ENCODE results near the gene SPATC1L.
"Not testable (repeated sequence)": the region's sequence is repeated elsewhere in the genome, so short reads cannot be mapped to it uniquely, and the experiment has no call there.

Gene SPATC1L

DNA sequence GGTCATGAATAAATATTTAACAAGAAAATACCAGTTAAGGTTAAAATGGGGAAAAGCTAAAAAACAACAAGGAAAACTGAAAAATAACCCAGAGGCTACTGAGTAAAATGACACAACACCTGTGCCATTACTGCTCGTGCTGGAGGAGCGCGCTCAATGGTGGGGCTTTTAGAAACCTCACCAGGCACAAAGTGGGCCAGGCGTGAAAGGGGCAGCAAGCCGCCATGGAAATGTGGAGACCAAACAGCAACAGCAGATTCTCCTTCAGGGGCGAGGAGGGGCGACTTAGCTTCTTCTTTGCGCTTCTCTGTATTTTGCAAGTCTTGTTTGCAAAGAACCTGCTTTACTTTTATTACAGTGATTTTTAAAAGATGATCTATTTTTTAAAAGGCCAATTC lies 18.9 kb upstream of the SPATC1L start:
- DNase-seq (ENCODE audit: insufficient read length, low spot score): no peak
- TF ChIP-seq, protein P1, sequence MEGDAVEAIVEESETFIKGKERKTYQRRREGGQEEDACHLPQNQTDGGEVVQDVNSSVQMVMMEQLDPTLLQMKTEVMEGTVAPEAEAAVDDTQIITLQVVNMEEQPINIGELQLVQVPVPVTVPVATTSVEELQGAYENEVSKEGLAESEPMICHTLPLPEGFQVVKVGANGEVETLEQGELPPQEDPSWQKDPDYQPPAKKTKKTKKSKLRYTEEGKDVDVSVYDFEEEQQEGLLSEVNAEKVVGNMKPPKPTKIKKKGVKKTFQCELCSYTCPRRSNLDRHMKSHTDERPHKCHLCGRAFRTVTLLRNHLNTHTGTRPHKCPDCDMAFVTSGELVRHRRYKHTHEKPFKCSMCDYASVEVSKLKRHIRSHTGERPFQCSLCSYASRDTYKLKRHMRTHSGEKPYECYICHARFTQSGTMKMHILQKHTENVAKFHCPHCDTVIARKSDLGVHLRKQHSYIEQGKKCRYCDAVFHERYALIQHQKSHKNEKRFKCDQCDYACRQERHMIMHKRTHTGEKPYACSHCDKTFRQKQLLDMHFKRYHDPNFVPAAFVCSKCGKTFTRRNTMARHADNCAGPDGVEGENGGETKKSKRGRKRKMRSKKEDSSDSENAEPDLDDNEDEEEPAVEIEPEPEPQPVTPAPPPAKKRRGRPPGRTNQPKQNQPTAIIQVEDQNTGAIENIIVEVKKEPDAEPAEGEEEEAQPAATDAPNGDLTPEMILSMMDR (IDR thresholded peaks at IDR 0.05; ENCODE audit: insufficient read depth, missing control alignments): no peak
- no peak for FAIRE-seq

DNA sequence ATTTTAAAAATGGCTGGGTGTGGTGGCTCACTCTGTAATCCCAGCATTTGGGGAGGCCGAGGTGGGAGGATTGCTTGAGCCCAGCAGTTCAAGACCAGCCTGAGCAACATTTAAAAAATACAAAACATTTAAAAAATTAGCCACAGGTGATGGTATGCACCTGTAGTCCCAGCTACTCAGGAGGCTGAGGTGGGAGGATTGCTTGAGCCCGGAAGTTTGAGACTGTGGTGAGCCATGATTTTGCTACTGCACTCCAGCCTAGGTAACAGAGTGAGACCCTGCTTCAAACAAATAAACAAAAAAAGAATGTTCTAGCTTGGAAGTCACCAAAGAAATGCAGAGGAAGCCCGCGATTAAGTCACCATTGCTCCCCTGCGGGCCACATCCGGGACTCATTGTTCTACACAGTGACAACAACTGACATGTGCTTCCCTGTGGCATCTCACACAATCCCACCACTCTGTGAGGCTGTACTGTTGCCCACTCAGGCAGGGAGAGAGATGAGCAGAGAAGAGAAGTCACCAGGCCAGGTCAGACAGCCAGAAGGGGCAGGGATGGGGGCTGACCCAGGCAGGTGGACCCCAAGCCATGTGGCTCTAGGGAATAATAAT lies 18.4 kb upstream of the SPATC1L start:
- DNase-seq (ENCODE audit: insufficient read length, low spot score): no peak
- TF ChIP-seq, protein P1 (IDR thresholded peaks at IDR 0.05; ENCODE audit: insufficient read depth, missing control alignments): no peak
- FAIRE-seq: no peak

DNA sequence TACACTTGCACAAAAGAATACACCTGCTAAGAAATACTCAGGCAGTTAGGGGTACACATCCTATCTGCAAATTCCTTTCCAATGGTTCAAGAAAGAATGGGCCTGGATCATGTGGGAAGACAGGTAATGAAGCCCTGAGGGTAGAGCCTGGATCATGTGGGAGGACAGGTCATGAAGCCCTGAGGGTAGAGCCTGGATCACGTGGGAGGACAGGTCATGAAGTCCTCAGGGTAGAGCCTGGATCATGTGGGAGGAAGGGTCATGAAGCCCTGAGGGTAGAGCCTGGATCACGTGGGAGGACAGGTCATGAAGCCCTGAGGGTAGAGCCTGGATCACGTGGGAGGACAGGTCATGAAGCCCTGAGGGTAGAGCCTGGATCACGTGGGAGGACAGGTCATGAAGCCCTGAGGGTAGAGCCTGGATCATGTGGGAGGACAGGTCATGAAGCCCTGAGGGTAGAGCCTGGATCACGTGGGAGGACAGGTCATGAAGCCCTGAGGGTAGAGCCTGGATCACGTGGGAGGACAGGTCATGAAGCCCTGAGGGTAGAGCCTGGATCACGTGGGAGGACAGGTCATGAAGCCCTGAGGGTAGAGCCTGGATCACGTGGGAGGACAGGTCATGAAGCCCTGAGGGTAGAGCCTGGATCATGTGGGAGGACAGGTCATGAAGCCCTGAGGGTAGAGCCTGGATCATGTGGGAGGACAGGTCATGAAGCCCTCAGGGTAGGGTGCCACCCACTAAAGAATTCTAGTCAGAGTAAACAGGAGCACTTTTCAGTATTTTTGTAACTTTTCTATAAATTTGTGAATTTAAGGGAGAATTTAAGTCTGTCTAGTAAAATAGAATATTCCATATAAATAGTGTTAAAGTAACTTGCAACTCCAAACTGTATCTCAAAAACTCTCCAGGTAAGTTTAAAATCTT lies 16.9 kb upstream of the SPATC1L start:
- FAIRE-seq; DNase-seq (ENCODE audit: insufficient read length, low spot score): not testable (repeated sequence)

DNA sequence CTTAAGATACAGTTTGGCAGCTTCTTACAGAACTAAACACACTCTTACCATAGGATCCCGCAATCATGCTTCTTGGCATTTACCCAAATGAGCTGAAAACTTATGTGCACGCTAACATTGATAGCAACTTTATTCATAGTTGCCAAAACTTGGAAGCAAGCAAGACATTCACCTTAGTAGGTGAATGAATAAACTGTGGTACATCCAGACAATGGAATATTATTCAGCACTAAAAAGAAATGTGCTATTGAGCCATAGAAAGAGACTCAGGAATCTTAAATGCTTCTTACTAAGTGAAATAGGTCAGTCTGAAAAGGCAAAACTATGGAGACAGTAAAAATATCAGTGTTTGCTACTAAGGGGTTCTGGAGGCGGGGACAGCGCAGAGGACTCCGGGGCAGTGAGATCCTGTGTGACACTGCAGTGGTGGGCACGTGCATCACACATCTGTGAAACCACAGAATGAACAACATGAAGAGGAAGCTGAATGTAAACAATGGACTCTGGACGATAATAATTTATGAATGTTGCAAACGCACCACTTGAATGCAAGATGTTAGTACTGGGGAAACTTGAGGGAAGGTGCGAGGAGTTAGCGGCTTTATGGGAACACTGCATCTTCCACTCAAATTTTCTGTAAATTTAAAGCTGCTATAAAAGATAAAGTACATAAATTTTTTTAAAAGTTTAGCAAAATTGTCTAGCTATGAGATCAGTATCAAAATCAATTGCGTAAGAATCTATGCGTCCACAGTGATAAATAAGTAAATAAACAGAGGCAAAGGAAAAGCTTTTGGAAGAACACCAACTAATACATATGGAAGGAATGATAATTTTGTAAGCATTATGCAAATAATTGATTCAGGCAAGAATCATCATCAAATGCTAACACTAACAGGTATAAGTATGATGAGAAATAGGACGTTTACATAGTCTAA lies 15.4 kb upstream of the SPATC1L start:
- DNase-seq (ENCODE audit: insufficient read length, low spot score) (no peak), FAIRE-seq (no peak)
- TF ChIP-seq, protein P1 (IDR thresholded peaks at IDR 0.05; ENCODE audit: insufficient read depth, missing control alignments): no peak

DNA sequence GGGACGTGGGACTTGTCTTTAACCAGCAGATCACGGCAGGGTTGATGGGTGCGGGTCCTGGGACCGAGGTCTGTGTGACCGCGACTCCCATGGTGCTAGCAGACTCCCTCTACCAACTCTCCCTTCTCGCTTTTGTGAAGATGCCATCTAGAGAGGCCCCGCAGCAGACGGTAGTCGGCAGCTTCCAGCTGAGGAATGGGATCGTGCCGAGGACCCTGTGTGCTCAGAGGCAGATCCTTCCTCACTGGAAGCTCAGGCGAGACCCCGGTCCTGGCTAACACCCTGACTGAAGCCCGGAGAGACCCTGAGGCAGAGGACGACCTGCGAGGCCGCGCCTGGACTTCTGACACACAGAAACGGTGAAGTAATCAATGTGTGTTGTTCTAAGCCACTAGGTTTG lies 12.5 kb upstream of the SPATC1L start:
- FAIRE-seq: no peak
- TF ChIP-seq, protein P1 (IDR thresholded peaks at IDR 0.05; ENCODE audit: insufficient read depth, missing control alignments): no peak
- no peak for DNase-seq (ENCODE audit: insufficient read length, low spot score)

- DNase-seq (ENCODE audit: insufficient read length, low spot score): no peak
- TF ChIP-seq, protein P1 (IDR thresholded peaks at IDR 0.05; ENCODE audit: insufficient read depth, missing control alignments): no peak
- FAIRE-seq: no peak
These were observed 11.4 kb upstream of the SPATC1L start for GRCh38 chr21:46195595-46196195.

All from D721Med (cell line).